ENCODE results near the gene GLT6D1.
A peak's percentile ranks its signal among the peaks of the same experiment; 100 is the strongest.
"Not testable (repeated sequence)": the region's sequence is repeated elsewhere in the genome, so short reads cannot be mapped to it uniquely, and the experiment has no call there.

The GLT6D1 gene, protein sequence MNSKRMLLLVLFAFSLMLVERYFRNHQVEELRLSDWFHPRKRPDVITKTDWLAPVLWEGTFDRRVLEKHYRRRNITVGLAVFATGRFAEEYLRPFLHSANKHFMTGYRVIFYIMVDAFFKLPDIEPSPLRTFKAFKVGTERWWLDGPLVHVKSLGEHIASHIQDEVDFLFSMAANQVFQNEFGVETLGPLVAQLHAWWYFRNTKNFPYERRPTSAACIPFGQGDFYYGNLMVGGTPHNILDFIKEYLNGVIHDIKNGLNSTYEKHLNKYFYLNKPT

DNA sequence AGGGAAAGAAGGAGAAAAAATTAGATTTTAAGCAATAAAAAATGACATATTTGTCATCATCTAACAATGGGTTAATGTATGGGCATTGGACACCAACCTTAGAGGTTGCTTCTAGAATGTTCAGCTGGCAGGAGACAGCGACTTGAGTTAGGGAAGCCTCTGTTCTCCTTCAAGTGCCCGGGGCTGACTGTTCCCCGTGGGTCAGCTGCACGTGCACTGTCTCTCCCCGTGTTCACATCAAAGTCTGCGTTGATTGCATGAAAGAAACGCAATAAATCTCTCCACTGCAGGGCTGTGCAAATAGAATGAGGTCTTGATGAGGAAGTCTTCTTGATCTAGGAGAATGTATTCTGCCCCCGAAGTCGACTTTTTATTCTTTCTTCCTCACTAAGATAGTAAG is at the start of gene GLT6D1:
GLT6D1 (minus strand) TSS at position 345 of the 400 bp plus-strand sequence. CDS start 353 bp downstream, outside the sequence.
- no peak for DNase-seq

DNA sequence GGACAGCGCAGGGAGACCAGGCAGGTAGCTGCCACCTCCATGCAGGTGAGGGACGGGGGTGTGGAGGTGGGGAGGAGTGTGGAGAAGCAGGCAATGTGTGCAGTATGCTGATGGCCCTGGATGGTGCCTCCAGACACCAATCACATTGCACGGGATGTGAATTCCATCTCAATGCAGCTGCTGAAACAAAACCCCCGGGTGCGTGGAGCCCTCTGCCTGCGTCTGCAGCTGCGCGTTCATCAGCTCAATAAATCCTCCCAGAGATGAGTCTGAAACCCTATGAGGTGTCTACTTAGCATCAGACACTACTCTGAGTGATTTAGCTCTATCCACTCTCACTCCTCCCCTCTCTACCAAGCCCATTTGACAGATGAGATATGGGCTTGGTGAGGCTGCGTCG is 49.7 kb upstream of the GLT6D1 start:
- DNase-seq = no peak

DNA sequence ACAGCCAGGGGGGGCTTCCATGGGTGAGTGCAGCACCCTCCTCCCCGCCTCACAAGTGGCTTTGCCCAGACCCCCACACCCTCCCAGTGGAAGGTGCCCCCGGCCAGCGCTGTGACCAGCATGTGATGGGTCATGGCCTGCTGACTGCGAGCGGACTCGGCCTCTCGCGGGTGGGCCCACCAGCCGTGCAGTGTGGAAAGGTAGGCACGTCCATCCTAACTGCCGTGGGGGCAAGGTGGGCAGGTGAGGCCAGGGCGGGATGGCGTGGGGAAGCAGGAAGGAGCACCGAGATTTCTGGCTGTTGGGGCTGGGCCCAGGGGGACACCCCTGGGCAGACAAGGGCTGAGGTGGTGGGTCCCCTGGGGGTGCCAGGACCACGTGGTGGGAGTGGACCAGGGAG is 47.9 kb upstream of the GLT6D1 start:
- no peak for DNase-seq

DNA sequence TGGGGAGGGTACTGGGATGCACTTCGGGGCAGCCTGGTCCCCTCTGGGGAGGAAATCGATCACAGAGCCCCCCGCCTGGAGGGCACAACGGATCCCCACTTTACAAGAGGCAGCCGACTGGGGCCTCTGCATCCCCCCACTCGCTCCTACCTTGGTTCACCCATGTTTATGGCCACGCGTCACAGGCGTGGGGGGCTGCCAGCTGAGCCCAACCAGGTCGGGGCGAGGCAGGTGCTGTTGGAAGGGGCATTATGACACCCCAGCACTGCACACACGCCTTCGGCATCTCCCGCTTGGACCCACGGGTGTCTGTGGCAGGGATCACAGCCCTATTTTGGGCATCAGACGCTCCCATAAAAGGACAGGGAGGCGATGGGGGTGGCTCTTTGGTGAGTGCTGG is 45.4 kb upstream of the GLT6D1 start:
- no peak for DNase-seq

DNA sequence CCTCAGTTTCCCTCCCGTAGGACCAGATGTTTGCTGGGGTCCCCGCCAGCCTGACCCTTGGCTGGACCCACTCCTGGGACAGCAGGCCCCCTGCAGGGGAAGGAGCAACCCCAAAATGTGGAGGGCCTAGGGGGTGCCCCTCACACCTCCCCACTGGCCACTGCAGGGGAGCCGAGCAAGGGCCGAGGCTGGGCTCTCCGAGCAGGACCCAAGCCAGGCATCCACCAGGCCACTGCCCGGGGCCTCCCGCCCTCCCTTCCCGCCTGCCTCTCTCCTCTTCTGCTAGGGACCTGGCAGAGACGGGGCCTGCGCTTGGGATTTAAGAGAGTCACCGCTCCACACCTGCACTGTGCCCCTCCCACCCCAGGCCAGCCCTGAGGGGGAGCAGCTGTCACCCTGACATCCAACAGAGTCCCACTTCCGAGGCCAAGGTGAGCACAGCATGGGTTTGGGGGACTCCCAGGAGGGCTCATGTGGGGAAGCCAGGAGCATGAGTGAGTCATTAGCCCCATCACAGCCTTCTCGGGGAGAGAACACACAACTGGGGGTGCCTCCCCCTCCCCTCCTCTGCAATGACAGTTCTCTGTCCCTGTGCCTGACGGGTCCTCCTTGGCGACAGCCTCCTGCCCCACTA is 44.2 kb upstream of the GLT6D1 start:
- peak; percentile 24 for DNase-seq

DNA sequence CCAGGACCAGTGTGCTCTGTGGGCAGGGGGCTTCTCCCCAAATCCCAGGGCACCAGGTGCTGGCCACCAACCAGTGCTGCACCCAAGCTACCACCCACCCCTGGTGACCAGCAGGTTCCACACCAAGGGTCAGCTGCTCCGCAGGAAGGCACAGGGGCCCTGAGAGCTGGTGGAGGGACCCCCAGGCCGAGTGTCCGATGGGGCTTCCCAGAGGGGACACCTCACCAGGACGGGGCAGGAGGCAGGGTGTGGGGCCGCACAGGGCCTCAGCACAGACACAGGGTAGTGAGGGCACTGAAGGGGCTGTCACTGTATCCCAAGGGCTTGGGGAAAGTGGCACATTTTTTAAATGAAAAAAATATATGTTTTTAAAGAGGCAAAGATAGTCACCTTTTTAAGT is 41.8 kb upstream of the GLT6D1 start:
- DNase-seq = no peak

DNA sequence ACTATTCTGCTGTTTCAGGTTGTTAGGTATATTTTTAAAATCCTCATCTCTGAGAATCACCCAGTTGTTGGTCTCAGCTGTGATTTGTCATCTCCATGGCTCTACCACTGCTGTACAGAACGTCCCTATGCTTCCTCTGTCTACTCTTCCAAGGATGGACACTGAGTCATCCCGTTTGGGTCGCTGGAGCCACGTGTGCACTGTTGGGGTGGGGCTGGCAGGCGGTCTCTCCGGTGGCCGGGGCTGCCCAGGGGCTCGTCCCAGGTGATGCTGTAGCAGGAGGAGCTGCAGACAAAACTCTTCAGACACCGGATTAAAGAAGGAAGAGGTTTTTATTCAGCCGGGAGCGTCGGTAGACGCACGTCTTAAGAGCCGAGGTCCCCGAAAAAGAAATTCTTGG is 40.7 kb upstream of the GLT6D1 start:
- DNase-seq = no peak

DNA sequence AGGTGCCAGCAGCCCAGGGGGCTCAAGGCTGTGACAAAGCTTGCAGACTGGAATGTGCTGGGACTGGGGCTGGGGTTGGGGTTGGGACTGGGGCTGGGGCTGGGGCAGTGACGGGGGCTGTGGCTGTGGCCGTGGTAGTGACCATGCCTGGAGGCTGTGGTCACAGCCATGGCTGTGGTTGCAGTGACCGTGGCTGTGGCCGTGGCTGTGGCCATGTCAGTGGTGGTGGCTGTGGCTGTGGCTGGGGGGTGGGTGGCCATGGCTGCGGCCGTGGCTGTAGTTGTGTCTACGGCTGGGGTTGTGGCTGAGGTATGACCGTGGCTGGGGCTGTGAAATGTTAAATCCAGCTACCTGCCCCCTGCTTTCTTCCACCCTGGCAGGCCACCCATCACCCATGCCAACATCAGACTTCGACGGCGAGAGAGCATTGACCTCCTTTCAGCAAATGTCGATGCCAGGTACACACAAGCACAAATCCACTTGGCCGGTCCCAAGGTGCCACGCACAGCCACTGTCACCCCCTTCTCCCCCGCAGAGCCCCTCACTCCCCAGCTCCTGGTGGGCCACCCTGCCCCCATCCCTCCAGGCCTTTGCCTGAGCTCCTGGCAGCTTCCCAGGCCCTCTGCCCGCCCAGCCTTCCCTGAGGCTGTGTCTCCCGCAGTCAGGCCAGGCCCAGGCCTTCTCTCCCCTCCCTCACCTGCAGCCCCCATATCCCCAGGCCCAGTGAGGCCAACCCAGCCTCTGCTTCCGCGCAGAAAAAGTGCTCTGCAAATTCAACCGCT is 39.1 kb upstream of the GLT6D1 start:
- no peak for DNase-seq

DNA sequence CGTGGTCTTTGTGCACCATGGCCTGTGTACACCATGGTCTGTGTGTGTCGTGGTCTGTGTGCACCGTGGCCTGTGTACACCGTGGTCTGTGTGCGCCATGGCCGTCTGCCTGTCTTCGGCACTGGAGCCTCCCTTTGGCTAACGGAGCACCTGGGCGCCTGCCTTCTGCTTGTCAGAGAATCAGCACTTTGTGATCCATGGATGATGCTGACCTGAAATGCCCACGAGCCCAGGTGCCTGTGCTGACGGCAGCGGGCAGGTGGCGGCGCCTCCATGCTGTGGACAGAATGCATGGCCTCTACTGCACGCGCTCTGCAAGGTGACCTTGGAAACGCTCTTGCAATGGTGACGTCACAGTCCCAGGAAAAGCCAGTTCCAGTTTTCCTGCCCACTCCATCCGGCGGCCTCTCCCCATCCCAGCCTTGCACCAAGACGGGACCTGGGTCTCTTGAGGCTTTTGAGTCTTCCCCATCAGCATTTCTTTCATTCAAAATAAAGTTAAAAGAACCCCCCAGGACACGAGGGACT is 38.4 kb upstream of the GLT6D1 start:
- no peak for DNase-seq

DNA sequence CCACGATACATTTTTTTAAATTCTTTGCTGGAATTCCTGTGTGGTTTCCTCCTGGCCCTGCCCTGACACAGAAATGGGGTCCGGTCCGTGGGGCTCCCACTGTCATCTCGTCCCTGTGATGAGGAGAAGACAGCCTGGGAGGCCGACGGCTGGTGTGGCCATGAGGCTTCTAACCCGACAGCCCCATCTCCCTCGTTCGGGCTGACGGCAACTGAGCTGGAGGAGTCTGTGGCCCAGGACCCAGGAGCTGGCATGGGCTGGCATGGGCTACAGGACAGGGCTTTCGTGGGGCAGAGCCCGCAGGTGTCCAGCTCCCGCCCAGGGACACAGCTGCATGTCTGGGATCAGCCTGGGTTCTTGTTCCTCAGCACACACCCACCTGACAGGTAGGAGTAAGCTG is 37.6 kb upstream of the GLT6D1 start:
- no peak for DNase-seq

DNA sequence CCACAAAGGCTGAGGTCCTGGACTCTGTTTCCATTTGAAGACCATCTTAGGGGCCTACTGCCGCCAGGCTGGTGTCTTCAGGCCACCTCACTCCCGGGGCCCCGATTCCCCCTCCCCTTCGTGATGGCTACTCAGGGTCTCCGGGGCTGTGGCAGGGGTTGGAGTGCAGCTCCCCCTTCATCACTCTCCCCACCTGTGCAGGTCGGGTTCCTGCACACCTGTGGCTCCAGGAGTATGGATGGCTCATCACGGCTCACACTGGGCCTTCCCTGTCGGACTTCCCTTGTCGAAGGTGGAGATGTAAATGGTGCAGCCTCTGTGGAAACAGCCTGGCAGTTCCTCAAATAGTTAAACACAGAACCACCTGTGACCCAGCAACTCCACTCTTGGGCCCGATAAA is 35.6 kb upstream of the GLT6D1 start:
- no peak for DNase-seq

DNA sequence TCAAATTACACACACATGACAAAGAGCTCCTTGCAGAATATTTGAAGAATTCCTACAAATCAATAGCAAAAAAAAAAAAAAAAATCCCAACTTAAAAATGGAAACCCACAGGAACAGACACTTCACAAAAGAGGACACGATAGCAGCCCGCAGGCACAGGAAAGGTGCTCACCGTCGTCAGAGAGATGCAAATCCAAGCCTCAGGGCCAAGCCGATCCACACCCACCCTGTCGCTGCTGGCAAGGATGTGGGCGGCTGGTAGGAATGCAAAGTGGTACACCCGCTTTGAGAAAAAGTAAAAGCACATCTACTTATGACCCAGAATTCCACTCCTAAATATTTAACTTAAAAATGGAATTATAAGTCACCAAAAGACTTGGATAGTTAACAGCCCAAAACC is 34.6 kb upstream of the GLT6D1 start:
- DNase-seq = no peak

DNA sequence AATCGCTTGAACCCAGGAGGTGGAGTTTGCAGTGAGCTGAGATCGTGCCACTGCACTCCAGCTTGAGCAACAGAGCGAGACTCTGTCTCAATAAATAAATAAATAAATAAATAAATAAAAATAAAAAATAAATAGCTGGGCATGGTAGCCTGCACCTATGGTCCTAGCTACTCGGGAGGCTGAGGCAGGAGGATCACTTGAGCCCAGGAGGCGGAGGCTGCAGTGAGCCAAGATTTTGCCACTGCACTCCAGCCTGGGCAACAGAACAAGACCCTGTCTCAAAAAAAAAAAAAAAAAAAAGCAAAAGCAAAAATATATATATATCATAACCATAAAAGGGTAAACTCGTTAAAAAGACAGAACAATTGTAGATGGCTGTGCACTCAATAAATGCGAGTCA is 33.4 kb upstream of the GLT6D1 start:
- not testable (repeated sequence) for DNase-seq

DNA sequence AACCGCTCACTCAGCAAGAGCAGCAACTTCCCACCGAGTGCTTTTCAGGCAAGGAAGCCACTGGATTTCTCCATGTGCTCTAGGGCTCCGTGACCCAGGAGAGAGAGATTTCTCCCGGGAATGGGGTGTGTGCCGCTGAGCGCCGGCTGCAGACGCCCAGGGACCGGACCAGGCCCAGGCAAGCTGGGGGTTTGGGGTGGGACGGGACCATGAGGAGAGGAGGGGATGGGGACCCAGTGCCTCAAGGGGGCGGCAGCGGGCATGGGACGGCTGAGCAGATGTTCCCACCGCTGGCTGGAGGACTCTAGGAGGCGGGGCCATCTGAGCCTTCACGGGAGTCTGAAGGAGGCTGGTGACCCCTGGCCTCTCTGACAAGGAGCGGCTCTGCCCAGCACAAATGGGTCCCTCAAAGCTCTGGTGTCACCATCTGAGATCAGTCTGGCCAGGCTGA is 32.3 kb upstream of the GLT6D1 start:
- no peak for DNase-seq

DNA sequence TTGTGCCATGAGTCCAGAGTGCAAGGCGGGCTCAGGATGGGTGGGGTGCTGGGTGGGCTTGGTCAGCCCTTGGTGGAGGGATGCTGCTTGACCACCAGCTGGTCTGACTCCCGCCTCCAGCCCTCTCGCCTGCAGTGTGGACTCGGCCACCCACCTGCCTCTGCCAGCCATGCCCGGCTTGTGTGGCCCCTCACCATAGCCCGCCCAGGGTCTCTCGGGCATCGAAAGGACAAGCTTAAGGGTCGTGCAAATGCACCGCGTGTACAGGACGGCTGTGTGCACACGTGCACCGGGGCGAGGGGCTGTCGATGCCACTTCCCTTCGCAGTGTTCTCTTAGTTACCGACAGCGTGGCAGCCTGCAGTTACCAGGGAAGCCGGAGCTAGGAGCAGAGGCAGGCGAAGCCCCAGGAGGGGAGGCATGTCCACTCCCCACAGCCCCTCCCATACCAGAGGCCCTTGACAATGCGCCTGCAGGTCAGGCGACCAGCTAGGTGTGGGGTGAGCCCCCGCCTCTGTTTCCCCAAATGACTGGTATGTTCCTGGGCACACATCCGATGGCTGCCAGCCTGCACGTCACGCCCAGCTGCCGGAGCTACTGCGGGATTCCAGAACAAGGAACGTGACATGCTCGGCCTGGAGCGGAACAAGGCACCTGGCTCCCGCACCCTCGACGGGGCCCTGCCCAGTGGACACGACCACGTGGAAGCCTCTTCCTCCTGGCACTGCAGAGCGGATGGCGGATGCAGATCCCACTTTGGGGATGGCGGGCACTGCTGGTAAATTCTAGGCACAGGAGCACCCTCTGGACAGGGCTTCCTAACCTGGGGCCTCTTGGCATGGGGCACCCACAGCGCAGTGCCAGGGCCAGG is 31.6 kb upstream of the GLT6D1 start:
- DNase-seq = no peak

DNA sequence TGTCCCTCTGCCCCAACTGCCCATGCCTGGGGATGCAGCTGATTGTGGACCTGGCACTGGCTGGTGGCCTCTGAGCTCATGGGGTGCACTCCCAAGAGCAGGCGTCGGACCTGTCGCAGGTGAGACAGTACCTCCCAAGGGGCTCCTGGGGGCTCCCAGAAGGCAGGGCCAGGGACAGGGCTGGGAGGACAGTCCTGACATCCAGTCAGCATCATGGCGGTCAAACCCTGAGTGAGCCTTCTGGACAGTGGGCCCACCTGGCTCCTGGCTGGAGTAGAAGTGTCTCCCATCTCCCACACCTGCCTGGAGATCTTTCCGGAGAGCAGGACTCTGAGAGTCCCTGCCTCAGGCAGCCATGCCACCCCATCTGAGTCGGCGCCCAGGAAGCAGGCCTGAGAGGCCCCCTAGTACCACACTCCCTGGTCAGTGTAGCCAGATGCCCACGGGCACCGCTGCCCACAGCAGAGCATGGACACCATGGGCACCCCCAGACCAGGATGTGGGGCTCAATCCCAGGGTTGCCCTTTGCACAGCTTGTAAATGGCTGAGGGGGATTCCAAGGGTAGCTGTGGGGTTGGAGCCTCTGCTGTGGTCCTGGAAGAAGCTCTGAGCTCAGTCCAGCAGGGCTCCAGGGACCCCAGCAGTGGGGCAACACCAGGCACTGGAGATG is 30.4 kb upstream of the GLT6D1 start:
- DNase-seq = no peak

DNA sequence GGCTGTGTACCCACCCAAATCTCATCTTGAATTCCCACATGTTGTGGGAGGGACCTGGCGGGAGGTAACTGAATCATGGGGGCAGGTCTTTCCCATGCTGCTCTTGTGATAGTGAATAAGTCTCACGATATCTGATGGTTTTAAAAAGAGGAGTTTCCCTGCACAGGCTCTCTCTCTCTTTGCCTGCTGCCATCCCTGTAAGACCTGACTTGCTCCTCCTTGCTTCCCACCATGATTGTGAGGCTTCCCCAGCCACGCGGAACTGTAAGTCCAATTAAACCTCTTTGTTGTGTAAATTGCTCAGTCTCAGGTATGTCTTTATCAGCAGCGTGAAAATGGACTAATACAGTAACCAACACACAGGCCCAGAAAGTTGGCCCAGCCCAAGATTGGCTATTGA is 29.7 kb upstream of the GLT6D1 start:
- not testable (repeated sequence) for DNase-seq

DNA sequence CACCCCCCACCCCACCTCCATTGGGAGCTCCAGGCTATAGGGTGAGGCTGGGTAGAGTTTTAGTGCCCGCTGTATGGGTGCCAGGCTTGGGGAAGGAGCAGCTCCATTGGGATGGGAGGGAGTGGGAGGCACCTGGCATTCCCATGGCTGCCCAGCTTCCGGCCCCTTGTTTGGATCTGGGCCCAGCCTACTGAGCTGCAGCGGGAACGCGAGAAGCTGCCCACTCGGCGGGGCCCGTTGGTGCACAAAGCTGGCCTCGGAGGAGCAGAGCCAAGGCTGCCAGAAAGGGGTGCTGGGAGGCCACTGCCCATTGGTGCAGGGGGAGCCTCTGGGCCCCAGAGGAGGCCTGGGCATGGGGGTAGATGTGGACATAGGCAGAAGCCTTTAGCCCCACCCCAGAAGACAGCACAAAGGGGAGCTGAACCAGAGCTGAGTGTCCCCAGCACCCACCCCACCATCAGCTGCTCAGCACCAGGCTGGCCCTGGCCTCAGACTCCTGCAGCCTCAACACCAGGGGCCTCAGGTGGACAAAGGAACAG is 28.2 kb upstream of the GLT6D1 start:
- DNase-seq = no peak

DNA sequence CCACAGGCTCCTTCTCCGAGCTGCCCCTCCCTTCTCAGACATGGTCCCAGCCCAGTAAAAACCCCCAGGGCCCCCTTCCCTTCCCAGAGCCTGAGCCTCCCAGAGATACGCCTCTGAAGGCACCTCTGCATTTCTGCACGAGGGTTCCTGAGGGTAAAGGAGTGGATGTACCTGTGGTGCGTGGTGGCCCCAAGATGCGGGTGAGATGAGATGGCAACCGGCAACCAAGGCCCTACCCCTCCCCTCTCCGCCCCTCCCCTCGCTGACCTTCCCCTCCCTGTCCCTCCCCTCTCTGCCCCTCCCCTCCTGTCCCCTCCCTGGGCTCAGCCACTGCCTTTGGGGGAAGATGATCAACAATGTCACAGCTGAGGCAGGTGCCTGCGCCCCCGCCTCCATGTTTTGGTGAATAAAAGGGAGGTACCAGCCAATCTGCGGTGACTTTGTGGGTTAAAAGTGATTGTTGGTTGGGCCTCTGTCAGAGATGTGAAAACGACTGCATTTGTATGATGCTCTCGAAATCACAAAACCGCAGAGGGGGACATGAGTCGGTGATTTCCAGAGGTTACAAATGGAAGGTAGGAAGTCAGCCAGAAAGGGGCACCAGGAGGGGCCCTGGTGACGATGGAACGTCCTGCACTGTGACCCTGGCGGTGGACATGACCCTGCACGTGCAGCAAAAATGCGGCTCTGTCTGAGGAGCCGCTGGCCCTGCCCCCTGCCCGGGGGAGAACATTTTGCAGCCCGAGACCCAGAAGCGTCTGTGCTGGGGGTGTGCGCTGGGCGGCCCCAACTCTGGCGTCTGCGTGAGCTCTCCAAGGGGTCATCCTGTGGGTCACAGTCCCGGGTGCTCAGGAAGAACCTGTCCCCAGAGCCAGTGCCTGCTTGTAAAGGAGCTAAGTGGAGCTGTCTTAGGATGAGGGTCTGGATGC is 27.5 kb upstream of the GLT6D1 start:
- DNase-seq = no peak

DNA sequence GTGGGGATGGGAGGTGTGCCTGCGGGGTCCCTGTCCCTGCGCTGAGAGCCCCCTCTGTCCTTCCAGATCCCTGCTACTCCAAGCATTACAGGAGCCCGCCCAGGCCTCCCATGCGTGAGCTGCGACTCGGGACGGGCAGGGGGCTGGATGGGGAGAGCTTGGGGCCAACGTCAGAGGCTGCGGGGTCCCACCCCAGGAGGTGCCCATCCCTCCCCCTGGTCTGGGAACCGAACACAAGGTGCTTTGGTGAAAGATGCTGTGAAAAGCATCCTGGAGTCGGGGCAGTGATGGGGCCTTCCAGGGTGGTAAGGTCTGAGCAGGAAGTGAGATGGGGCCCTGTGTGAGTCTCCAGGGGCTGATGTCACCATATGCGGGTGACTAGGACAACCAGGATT is 26.5 kb upstream of the GLT6D1 start:
- DNase-seq = no peak
